ENCODE data around the gene PF4V1.

Gene PF4V1, protein sequence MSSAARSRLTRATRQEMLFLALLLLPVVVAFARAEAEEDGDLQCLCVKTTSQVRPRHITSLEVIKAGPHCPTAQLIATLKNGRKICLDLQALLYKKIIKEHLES

DNA sequence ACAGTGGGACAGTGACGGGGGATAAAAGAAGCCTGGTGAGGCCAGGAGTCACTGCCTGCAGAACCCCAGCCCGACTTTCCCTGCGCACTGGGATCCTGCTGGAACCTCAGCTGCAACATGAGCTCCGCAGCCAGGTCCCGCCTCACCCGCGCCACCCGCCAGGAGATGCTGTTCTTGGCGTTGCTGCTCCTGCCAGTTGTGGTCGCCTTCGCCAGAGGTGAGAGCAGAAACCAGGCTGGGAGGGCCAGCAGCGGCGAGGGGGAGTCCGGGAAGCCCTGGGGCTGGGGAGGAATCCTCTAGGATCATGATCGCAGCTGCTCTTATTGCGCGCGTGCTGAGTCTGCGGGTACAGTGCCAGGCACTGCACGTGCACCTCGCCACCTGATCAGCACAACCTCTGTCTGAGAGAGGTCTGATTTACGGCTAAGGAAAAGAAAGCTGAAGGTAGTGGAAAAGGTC, at the start of gene PF4V1:
PF4V1 (plus strand) TSS at position 51 of the 459 bp plus-strand sequence; CDS start at position 118, 67 bp downstream.
- no peak for DNase-seq (ENCODE audit: low read depth in 3 of 3, low spot score in 1 of 3)

- no peak for DNase-seq (ENCODE audit: low read depth in 3 of 3, low spot score in 1 of 3)
These were observed 42.9 kb upstream of the PF4V1 start for GRCh38 chr4:73810191-73810590.

- DNase-seq (ENCODE audit: low read depth in 3 of 3, low spot score in 1 of 3): no peak
These were observed 41.3 kb upstream of the PF4V1 start for GRCh38 chr4:73811841-73812240.

- DNase-seq (ENCODE audit: low read depth in 3 of 3, low spot score in 1 of 3): no peak
These were observed 38.4 kb upstream of the PF4V1 start for GRCh38 chr4:73814679-73815078.

GRCh38 chr4:73815145-73815544, 38.0 kb upstream of the PF4V1 start:
- no peak for DNase-seq (ENCODE audit: low read depth in 3 of 3, low spot score in 1 of 3)

DNA sequence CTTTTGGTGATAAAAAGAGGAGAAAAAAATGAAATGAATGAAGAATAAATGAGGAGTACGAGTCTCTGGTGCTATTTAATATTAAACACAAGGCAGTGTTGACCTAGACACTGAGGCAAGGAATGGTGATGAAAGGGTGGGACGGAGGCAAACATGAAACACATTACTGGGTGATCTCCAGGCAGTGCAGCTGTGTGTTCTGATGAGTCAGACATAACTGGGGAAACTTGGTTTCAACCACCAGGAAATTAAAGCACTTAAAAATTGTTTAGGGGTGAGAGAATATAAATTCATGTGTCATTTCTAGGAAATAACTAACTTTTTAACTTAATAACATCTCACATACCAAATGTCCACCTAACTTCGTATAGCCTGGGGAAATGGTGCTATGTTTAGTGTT, 36.3 kb upstream of the PF4V1 start:
- DNase-seq (ENCODE audit: low read depth in 3 of 3, low spot score in 1 of 3): no peak

DNA sequence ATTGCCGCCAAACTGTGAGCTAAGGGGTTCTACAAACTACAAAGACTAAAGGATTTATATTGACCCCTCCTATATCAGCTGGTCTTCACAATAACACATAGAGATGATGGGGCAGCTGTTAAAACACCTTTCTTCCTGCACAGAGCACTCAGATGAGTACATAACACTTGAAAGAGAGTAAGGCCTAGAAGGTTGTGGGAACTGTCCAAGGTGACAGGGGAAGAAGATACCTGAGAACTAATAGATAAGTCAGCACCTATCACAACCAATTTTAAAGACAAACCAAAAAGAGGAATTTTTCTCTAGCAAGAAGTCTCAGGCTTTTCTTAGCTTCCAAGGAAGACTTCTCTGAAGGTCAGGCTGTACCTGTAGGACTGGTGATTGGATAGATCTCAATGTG, 35.8 kb upstream of the PF4V1 start:
- DNase-seq (ENCODE audit: low read depth in 3 of 3, low spot score in 1 of 3): no peak

GRCh38 chr4:73821325-73821724, 31.8 kb upstream of the PF4V1 start:
- no peak for DNase-seq (ENCODE audit: low read depth in 3 of 3, low spot score in 1 of 3)

DNA sequence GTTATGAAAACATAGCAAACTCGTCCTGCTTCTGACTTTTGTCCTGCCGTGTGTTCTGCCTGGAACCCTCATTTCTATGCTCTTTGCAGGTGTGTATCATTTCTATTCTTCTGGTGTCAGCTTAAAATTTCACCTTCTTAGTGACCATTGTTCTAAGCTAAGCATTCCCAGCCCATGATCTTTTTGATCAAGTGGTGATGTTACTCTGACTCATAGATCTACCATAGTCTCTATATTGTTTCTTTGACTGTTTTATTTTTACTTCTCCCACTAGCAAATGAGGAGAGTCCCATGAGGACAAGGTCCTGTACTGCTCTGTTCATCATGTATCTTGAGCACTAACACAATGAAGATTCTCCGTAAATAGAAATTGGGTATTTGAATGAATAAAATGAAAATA, 30.7 kb upstream of the PF4V1 start:
- DNase-seq (ENCODE audit: low read depth in 3 of 3, low spot score in 1 of 3): no peak

DNA sequence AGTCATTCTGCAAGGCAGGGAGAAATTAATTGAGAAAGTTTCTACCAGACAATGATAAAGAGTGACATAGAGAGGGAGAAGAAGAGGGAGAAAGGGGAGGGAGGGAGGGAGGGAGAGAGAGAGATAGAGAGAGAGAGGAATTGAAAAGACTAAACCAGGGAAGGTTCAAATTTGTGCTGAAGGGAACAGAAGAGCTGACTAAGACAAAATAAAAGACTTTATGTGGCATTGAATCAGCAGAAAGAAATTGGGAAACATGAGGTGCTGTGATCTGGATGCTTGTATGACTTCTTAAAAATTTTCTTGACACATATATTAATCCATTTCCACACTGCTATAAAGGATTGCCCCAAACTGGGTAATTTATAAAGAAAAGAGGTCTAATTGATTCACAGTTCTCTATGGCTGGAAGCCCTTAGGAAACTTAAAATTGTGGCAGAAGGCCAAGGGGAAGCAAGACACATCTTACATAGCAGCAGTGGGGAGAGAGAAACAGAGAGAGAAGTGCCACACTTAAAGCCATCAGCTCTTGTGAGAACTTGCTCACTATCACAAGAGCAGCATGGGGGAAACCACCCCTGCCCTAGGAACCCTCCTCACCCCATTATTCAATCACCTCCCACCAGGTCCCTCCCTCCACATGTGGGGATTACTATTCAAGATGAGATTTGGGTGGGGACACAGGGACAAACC, 30.1 kb upstream of the PF4V1 start:
- DNase-seq (ENCODE audit: low read depth in 3 of 3, low spot score in 1 of 3): no peak

- no peak for DNase-seq (ENCODE audit: low read depth in 3 of 3, low spot score in 1 of 3)
These were observed 29.3 kb upstream of the PF4V1 start for GRCh38 chr4:73823760-73824159.

- no peak for DNase-seq (ENCODE audit: low read depth in 3 of 3, low spot score in 1 of 3)
These were observed 24.1 kb upstream of the PF4V1 start for GRCh38 chr4:73828956-73829355.

GRCh38 chr4:73831569-73831968, 21.5 kb upstream of the PF4V1 start:
- DNase-seq (ENCODE audit: low read depth in 3 of 3, low spot score in 1 of 3): no peak

DNA sequence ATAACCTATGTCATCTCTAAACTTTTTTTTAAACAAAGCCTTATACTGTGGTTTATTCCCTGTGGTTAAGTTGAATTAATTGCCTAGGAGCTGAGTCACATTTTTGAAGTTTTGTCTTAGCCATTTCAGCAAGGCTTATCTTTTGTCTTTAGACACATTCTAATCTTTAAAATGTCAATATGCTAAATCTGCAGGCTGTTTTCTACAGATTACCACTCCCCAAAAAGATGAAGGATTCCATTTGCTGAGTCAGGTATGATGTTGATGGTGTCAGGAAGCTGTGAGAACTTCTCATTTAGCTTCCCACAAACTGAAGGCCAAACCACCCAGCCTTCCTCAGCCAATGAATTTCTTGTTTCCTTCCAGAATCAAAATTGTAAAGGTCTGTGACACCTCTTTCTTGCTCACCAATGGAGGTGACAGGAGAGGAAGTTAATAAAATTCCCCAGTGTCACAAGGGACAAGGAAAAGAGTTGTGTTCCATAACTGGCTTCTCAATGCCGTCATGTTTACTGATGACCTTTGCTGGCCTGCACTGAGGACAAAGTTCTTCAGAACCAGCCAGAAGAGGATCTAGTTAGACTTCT, 20.4 kb upstream of the PF4V1 start:
- DNase-seq (ENCODE audit: low read depth in 3 of 3, low spot score in 1 of 3): no peak

DNA sequence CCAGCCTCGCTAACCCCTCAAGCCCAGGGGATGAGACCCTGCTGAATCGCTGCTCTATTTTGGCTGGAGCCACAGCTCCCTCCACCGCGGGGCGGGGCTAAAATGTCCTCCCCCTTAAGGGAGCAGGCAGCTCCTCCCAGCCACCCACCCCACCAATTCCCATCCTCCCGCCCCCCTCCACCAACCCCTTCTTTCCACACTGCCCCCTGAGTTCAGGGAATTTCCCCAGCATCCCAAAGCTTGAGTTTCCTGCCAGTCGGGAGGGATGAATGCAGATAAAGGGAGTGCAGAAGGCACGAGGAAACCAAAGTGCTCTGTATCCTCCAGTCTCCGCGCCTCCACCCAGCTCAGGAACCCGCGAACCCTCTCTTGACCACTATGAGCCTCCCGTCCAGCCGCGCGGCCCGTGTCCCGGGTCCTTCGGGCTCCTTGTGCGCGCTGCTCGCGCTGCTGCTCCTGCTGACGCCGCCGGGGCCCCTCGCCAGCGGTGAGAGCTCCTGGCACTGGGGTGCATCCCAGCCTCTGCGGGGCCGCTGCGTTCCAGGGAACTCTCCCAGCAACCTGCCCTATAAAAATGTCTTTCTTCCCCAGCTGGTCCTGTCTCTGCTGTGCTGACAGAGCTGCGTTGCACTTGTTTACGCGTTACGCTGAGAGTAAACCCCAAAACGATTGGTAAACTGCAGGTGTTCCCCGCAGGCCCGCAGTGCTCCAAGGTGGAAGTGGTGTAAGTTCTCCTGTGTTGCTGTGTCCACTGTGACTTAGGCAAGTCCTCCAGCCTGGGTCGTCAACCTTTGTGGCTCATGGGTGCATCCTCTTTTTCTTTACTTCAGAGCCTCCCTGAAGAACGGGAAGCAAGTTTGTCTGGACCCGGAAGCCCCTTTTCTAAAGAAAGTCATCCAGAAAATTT, 16.5 kb upstream of the PF4V1 start, which contains the start of gene CXCL6:
CXCL6 (plus strand) TSS at position 306 of the 907 bp plus-strand sequence; CDS start at position 379, 73 bp downstream.
- DNase-seq (ENCODE audit: low read depth in 3 of 3, low spot score in 1 of 3): no peak

GRCh38 chr4:73839071-73839470, 14.0 kb upstream of the PF4V1 start:
- DNase-seq (ENCODE audit: low read depth in 3 of 3, low spot score in 1 of 3): no peak

GRCh38 chr4:73839715-73840114, 13.4 kb upstream of the PF4V1 start:
- DNase-seq (ENCODE audit: low read depth in 3 of 3, low spot score in 1 of 3): no peak

GRCh38 chr4:73841243-73841925, 11.7 kb upstream of the PF4V1 start:
- no peak for DNase-seq (ENCODE audit: low read depth in 3 of 3, low spot score in 1 of 3)

DNA sequence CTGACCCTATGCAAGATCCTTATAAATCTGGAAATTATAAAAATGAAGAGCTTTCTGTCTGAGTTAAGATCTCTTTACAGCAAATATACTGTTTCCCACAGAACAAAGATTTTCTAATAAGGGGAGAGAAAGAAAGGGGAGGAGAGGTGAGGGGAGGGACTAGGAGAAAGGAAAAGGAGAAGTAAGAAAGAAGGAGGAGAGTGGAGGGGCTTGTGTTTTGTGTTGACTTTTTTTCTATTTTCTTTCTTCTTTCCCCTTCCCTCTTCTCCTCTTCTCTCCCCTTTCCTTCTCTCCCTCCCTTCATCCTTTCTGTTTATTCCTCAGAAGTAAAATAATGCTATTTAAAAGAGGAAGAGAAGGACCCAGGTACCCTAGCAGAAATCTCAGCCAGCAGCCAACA, 10.4 kb upstream of the PF4V1 start:
- no peak for DNase-seq (ENCODE audit: low read depth in 3 of 3, low spot score in 1 of 3)

DNA sequence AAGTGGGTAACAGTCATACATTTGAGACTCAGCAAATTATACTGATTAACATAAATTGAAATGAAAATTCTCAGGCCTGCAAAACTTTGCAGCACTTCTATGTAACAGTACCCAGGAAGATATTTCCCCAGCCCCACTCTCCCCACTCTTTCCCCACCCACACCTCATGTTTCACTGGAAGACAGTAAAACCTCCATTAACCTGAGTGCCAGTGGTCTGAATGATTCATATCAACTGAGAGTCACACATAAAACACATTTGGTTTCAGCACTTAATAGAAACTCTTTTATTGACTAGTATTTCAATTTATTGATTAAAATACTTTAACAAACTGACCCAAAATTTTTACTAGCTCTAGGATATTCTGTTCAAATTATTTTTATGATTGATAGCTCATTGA, 9.7 kb upstream of the PF4V1 start:
- DNase-seq (ENCODE audit: low read depth in 3 of 3, low spot score in 1 of 3): no peak

DNA sequence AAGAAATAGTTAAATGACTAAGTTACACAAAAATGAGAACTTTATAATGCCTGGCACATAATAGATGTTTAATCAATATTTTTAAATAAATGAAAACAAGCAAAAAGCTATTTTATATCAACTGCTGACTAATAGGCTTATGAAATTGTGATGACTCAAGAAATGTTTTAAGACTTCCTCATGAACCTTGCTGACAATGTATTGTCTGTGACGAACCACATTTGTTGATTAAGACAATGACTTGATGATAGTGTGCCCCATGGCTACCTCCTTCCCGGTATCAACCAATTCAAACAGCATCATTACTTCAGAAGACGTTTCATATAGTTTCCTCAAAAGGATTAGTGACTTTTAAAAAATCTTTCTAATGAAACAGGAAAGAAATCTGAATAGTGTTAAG, 8.8 kb upstream of the PF4V1 start:
- DNase-seq (ENCODE audit: low read depth in 3 of 3, low spot score in 1 of 3): no peak
